ENCODE results near the gene VTA1. TPM values are rescaled to one million over a fixed set of nuclear protein-coding genes. Genes with fewer than 3 reads are reported as not detected.
"Not testable (repeated sequence)": the region's sequence is repeated elsewhere in the genome, so short reads cannot be mapped to it uniquely, and the experiment has no call there.

The VTA1 gene
- total RNA-seq, 1 donor from 2014 or later: 20.9 TPM

DNA sequence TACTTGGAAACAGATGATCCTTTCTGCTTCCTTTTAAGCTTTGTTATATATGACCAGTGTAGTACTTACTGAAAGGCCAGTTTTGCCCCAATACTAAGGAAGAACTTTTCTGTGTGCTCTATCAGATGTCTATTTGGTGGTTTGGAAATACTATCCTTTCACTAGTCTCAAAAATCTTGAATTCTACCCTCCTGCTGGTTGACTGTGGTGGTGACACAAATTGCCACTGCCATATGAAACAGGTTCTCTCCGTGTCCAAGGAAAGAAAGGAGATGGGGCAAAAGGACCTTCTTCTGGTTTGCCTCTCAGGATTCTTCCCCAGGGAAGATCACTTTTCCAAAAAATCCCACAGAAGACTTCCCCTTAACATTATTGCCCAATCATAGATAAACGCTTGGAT lies 8.2 kb upstream of the VTA1 start:
- no peaks in the 10 kb centered on the region for H3K9me3 ChIP-seq (ENCODE audit: control insufficient read depth in 3 of 3, low read length in 3 of 3)
- no peaks in the 10 kb centered on the region for H3K36me3 ChIP-seq (ENCODE audit: control insufficient read depth in 3 of 3, insufficient read depth in 3 of 3, low read length in 3 of 3)
- H3K27me3 ChIP-seq (ENCODE audit: control insufficient read depth in 3 of 3, insufficient read depth in 3 of 3, low read length in 3 of 3): no peaks in the 10 kb centered on the region
- no peak overlapping the region for H3K27ac ChIP-seq (ENCODE audit: low read depth, low read length)
- no peak overlapping the region for H3K9ac ChIP-seq (ENCODE audit: low read depth in 1 of 3, low read length in 3 of 3)
- no peak overlapping the region for H3K4me3 ChIP-seq (ENCODE audit: low read length in 3 of 3)
- H3K4me1 ChIP-seq (ENCODE audit: control insufficient read depth in 3 of 3, insufficient read depth in 3 of 3, low read length in 3 of 3): no peaks in the 10 kb centered on the region

DNA sequence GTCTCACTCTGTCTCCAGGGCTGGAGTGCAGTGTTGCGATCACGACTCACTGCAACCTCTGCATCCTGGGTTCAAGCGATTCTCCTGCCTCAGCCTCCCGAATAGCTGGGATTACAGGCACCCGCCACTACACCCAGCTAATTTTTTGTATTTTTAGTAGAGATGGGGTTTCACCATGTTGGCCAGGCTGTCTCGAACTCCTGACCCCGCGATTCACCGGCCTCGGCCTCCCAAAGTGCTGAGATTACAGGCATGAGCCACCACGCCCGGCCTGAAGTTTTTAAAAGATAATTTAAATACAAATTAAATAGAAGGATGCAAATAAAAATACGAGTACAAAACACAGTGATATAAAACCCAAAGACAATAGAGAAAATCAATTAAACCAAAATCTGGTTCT lies 5.5 kb upstream of the VTA1 start:
- not testable (repeated sequence) for H3K4me3 ChIP-seq (ENCODE audit: low read length in 3 of 3); H3K27ac ChIP-seq (ENCODE audit: low read depth, low read length); H3K4me1 ChIP-seq (ENCODE audit: control insufficient read depth in 3 of 3, insufficient read depth in 3 of 3, low read length in 3 of 3); H3K9me3 ChIP-seq (ENCODE audit: control insufficient read depth in 3 of 3, low read length in 3 of 3); H3K27me3 ChIP-seq (ENCODE audit: control insufficient read depth in 3 of 3, insufficient read depth in 3 of 3, low read length in 3 of 3); H3K36me3 ChIP-seq (ENCODE audit: control insufficient read depth in 3 of 3, insufficient read depth in 3 of 3, low read length in 3 of 3); H3K9ac ChIP-seq (ENCODE audit: low read depth in 1 of 3, low read length in 3 of 3)

GRCh38 chr6:142152746-142153145 lies 5.7 kb downstream of the VTA1 start:
- H3K27me3 ChIP-seq (ENCODE audit: control insufficient read depth in 3 of 3, insufficient read depth in 3 of 3, low read length in 3 of 3): no peaks in the 10 kb centered on the region
- H3K4me1 ChIP-seq (ENCODE audit: control insufficient read depth in 3 of 3, insufficient read depth in 3 of 3, low read length in 3 of 3): peaks cover 7 to 10% (median 9%) of the 10 kb centered on the region in 3 donors
- H3K27ac ChIP-seq (ENCODE audit: low read depth, low read length): no peak overlapping the region
- no peaks in the 10 kb centered on the region for H3K9me3 ChIP-seq (ENCODE audit: control insufficient read depth in 3 of 3, low read length in 3 of 3)
- no peak overlapping the region for H3K4me3 ChIP-seq (ENCODE audit: low read length in 3 of 3)
- no peaks in the 10 kb centered on the region for H3K36me3 ChIP-seq (ENCODE audit: control insufficient read depth in 3 of 3, insufficient read depth in 3 of 3, low read length in 3 of 3)
- H3K9ac ChIP-seq (ENCODE audit: low read depth in 1 of 3, low read length in 3 of 3): no peak overlapping the region

DNA sequence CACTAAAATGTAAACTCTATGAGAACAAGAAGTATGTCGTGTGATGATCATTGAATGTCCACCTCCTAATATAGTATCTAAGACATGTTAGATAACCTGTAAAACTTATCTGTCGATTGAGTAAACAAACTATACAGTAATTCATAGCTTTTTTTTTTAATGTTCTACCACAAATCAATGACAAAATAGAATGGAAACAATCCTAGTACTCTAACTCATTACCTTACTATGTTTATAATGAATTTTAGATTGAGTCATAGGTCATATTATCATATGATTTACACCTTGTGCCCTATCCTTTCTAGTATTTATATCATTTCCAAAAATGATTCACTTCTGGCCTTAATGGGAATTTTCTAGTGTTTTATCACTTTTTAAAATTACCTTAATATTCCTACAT lies 6.1 kb downstream of the VTA1 start:
- H3K9me3 ChIP-seq (ENCODE audit: control insufficient read depth in 3 of 3, low read length in 3 of 3): no peaks in the 10 kb centered on the region
- H3K27ac ChIP-seq (ENCODE audit: low read depth, low read length): no peak overlapping the region
- no peak overlapping the region for H3K4me3 ChIP-seq (ENCODE audit: low read length in 3 of 3)
- no peaks in the 10 kb centered on the region for H3K27me3 ChIP-seq (ENCODE audit: control insufficient read depth in 3 of 3, insufficient read depth in 3 of 3, low read length in 3 of 3)
- no peak overlapping the region for H3K9ac ChIP-seq (ENCODE audit: low read depth in 1 of 3, low read length in 3 of 3)
- H3K36me3 ChIP-seq (ENCODE audit: control insufficient read depth in 3 of 3, insufficient read depth in 3 of 3, low read length in 3 of 3): no peaks in the 10 kb centered on the region
- peaks cover 4 to 7% (median 4%) of the 10 kb centered on the region in 3 donors for H3K4me1 ChIP-seq (ENCODE audit: control insufficient read depth in 3 of 3, insufficient read depth in 3 of 3, low read length in 3 of 3)

DNA sequence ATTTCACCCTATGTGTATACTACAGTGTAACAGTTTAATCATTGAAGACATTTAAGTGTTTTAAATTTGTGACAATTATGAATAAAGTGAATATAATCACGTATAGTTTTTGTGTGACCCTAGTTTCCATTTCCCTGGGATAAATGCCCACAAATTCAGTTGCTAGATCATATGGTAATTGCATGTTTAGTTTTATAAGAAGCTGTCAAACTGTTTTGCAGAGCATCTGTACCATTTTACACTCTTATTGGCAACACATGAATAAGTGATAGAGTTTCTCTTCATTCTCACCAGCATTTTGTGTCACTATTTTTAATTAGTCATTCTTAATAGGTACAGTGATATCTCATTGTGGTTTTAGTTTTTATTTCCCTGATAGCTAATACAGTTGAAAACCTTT lies 7.3 kb downstream of the VTA1 start:
- H3K4me1 ChIP-seq (ENCODE audit: control insufficient read depth in 3 of 3, insufficient read depth in 3 of 3, low read length in 3 of 3): no peaks in the 10 kb centered on the region
- no peaks in the 10 kb centered on the region for H3K36me3 ChIP-seq (ENCODE audit: control insufficient read depth in 3 of 3, insufficient read depth in 3 of 3, low read length in 3 of 3)
- no peak overlapping the region for H3K27ac ChIP-seq (ENCODE audit: low read depth, low read length)
- no peak overlapping the region for H3K9ac ChIP-seq (ENCODE audit: low read depth in 1 of 3, low read length in 3 of 3)
- H3K27me3 ChIP-seq (ENCODE audit: control insufficient read depth in 3 of 3, insufficient read depth in 3 of 3, low read length in 3 of 3): no peaks in the 10 kb centered on the region
- no peak overlapping the region for H3K4me3 ChIP-seq (ENCODE audit: low read length in 3 of 3)
- no peaks in the 10 kb centered on the region for H3K9me3 ChIP-seq (ENCODE audit: control insufficient read depth in 3 of 3, low read length in 3 of 3)

- H3K9ac ChIP-seq (ENCODE audit: low read depth in 1 of 3, low read length in 3 of 3): no peak overlapping the region
These were observed 8.0 kb downstream of the VTA1 start for GRCh38 chr6:142155091-142155490.

GRCh38 chr6:142155895-142156757 lies 9.1 kb downstream of the VTA1 start:
- no peaks in the 10 kb centered on the region for H3K9me3 ChIP-seq (ENCODE audit: control insufficient read depth in 3 of 3, low read length in 3 of 3)
- H3K27ac ChIP-seq (ENCODE audit: low read depth, low read length): no peak overlapping the region
- H3K4me3 ChIP-seq (ENCODE audit: low read length in 3 of 3): no peak overlapping the region
- H3K9ac ChIP-seq (ENCODE audit: low read depth in 1 of 3, low read length in 3 of 3): no peak overlapping the region
- H3K36me3 ChIP-seq (ENCODE audit: control insufficient read depth in 3 of 3, insufficient read depth in 3 of 3, low read length in 3 of 3): no peaks in the 10 kb centered on the region
- H3K4me1 ChIP-seq (ENCODE audit: control insufficient read depth in 3 of 3, insufficient read depth in 3 of 3, low read length in 3 of 3): no peaks in the 10 kb centered on the region
- no peaks in the 10 kb centered on the region for H3K27me3 ChIP-seq (ENCODE audit: control insufficient read depth in 3 of 3, insufficient read depth in 3 of 3, low read length in 3 of 3)

More at GRCh38 chr6:142155091-142155490, 8.0 kb downstream of the VTA1 start:
- H3K9me3 ChIP-seq (ENCODE audit: control insufficient read depth in 3 of 3, low read length in 3 of 3): no peaks in the 10 kb centered on the region
- H3K36me3 ChIP-seq (ENCODE audit: control insufficient read depth in 3 of 3, insufficient read depth in 3 of 3, low read length in 3 of 3): no peaks in the 10 kb centered on the region
- H3K27me3 ChIP-seq (ENCODE audit: control insufficient read depth in 3 of 3, insufficient read depth in 3 of 3, low read length in 3 of 3): no peaks in the 10 kb centered on the region
- H3K4me1 ChIP-seq (ENCODE audit: control insufficient read depth in 3 of 3, insufficient read depth in 3 of 3, low read length in 3 of 3): no peaks in the 10 kb centered on the region
- no peak overlapping the region for H3K4me3 ChIP-seq (ENCODE audit: low read length in 3 of 3)
- no peak overlapping the region for H3K27ac ChIP-seq (ENCODE audit: low read depth, low read length)

GRCh38 chr6:142156758-142157068 lies 9.7 kb downstream of the VTA1 start:
- not testable (repeated sequence) for H3K9me3 ChIP-seq (ENCODE audit: control insufficient read depth in 3 of 3, low read length in 3 of 3); H3K9ac ChIP-seq (ENCODE audit: low read depth in 1 of 3, low read length in 3 of 3); H3K27ac ChIP-seq (ENCODE audit: low read depth, low read length); H3K27me3 ChIP-seq (ENCODE audit: control insufficient read depth in 3 of 3, insufficient read depth in 3 of 3, low read length in 3 of 3); H3K4me3 ChIP-seq (ENCODE audit: low read length in 3 of 3); H3K4me1 ChIP-seq (ENCODE audit: control insufficient read depth in 3 of 3, insufficient read depth in 3 of 3, low read length in 3 of 3); H3K36me3 ChIP-seq (ENCODE audit: control insufficient read depth in 3 of 3, insufficient read depth in 3 of 3, low read length in 3 of 3)

DNA sequence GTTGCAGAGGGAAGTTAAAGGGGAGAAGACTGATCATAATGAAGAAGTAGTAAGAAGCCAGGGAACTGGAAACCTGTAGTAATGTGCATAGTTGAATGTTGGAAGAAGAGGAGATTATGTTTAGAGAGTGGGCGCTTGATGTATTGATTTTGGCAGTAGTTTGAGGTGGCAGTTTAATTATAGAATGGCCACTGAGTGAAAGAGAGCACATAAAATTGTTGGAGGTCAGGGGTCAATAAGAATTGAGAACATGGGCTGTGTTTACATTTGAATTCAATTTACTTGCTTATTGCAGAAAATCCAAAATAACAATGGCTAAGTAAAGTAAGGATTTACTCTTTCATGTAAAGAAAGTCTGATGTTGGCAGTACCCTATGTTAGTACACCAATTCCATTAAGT lies 15.7 kb downstream of the VTA1 start:
- H3K36me3 ChIP-seq (ENCODE audit: control insufficient read depth in 3 of 3, insufficient read depth in 3 of 3, low read length in 3 of 3): peaks cover 0 to 14% (median 10%) of the 10 kb centered on the region in 3 donors
- H3K27me3 ChIP-seq (ENCODE audit: control insufficient read depth in 3 of 3, insufficient read depth in 3 of 3, low read length in 3 of 3): no peaks in the 10 kb centered on the region
- no peak overlapping the region for H3K9ac ChIP-seq (ENCODE audit: low read depth in 1 of 3, low read length in 3 of 3)
- no peaks in the 10 kb centered on the region for H3K9me3 ChIP-seq (ENCODE audit: control insufficient read depth in 3 of 3, low read length in 3 of 3)
- no peak overlapping the region for H3K4me3 ChIP-seq (ENCODE audit: low read length in 3 of 3)
- H3K27ac ChIP-seq (ENCODE audit: low read depth, low read length): no peak overlapping the region
- H3K4me1 ChIP-seq (ENCODE audit: control insufficient read depth in 3 of 3, insufficient read depth in 3 of 3, low read length in 3 of 3): peaks cover 0 to 2% (median 0%) of the 10 kb centered on the region in 3 donors

DNA sequence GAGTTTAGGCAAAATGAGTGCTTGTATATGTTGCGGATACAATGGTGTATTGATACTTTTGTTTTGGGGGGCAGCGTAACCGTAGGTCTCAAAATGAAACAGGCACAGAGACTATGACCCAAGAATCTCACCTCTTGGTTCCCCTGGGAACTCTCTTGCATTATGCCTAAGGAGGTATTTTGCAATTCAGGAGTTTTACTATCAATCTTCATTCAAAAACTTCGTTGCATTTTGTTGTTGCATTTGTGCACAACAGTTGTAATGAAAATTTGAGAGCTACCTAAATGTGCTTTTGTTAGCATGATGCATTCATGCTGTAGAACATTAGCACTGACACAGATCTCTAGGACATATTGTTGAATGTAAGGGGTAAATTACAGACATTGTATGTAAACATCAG lies 18.2 kb downstream of the VTA1 start:
- no peak overlapping the region for H3K27ac ChIP-seq (ENCODE audit: low read depth, low read length)
- H3K4me3 ChIP-seq (ENCODE audit: low read length in 3 of 3): no peak overlapping the region
- H3K9ac ChIP-seq (ENCODE audit: low read depth in 1 of 3, low read length in 3 of 3): no peak overlapping the region
- H3K36me3 ChIP-seq (ENCODE audit: control insufficient read depth in 3 of 3, insufficient read depth in 3 of 3, low read length in 3 of 3): peaks cover 0 to 14% (median 10%) of the 10 kb centered on the region in 3 donors
- peaks cover 0 to 2% (median 0%) of the 10 kb centered on the region in 3 donors for H3K4me1 ChIP-seq (ENCODE audit: control insufficient read depth in 3 of 3, insufficient read depth in 3 of 3, low read length in 3 of 3)
- H3K27me3 ChIP-seq (ENCODE audit: control insufficient read depth in 3 of 3, insufficient read depth in 3 of 3, low read length in 3 of 3): no peaks in the 10 kb centered on the region
- H3K9me3 ChIP-seq (ENCODE audit: control insufficient read depth in 3 of 3, low read length in 3 of 3): no peaks in the 10 kb centered on the region
